ENCODE measurements around the gene ARHGAP42.

DNA sequence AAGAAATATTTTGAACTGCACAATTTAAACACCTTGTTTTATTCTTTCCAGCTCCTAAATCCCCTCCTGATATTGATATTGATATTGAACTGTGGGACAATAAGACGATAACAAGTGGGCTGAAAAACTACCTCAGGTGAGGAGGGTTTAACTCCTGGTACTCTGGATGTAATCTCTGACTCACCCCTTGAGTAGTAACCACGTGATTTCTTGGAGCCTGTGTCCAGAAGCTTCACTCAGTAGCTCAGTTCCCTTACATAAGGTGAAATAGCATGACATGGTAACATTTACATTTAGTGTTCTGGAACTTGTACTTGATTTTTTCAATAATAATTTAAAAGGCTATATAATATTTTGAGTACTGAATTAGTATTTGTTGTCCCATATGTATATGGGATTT is 274.5 kb downstream of the ARHGAP42 start:
- TF ChIP-seq, protein P1, sequence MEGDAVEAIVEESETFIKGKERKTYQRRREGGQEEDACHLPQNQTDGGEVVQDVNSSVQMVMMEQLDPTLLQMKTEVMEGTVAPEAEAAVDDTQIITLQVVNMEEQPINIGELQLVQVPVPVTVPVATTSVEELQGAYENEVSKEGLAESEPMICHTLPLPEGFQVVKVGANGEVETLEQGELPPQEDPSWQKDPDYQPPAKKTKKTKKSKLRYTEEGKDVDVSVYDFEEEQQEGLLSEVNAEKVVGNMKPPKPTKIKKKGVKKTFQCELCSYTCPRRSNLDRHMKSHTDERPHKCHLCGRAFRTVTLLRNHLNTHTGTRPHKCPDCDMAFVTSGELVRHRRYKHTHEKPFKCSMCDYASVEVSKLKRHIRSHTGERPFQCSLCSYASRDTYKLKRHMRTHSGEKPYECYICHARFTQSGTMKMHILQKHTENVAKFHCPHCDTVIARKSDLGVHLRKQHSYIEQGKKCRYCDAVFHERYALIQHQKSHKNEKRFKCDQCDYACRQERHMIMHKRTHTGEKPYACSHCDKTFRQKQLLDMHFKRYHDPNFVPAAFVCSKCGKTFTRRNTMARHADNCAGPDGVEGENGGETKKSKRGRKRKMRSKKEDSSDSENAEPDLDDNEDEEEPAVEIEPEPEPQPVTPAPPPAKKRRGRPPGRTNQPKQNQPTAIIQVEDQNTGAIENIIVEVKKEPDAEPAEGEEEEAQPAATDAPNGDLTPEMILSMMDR (conservative IDR thresholded peaks at IDR 0.05; ENCODE audit: low read depth, low read length) = no peak
- TF ChIP-seq EZH2 (IDR thresholded peaks at IDR 0.05; ENCODE audit: borderline replicate concordance, low read depth, low read length, poor library complexity, severe bottlenecking) = no peak

Measured in A673 (cell line).